WTC11 (cell line): ENCODE results near the gene IL12RB2.

ENCODE experiments used
- AFF4 ChIP-seq: sonication (generic); formaldehyde crosslinking; IDR thresholded peaks from 2 replicates; pipeline ENCODE4 v1.8.1; 2023; ENCODE audit warnings: mild to moderate bottlenecking, missing genetic modification reagents, borderline replicate concordance
- CTCF ChIP-seq: fragments of 200-600 bp; IDR thresholded peaks from 2 replicates; pipeline ENCODE4 v1.8.0; 2022; ENCODE audit warnings: antibody characterized with exemption
- IRF2 ChIP-seq: sonication (generic); formaldehyde crosslinking; IDR thresholded peaks from 2 replicates; pipeline ENCODE4 v1.8.0; 2022; ENCODE audit warnings: low read depth, missing genetic modification reagents, borderline replicate concordance
- NFE2L1 ChIP-seq: sonication (generic); formaldehyde crosslinking; IDR thresholded peaks from 2 replicates; pipeline ENCODE4 v1.8.1; 2023; ENCODE audit warnings: missing genetic modification reagents
- NR3C1 ChIP-seq: sonication (generic); formaldehyde crosslinking; conservative IDR thresholded peaks from 2 replicates; pipeline ENCODE4 v1.8.1; 2023; ENCODE audit warnings: low read depth, mild to moderate bottlenecking, missing genetic modification reagents
- PRDM15 ChIP-seq: sonication (generic); formaldehyde crosslinking; IDR thresholded peaks from 2 replicates; pipeline ENCODE4 v1.8.0; 2022; ENCODE audit warnings: missing genetic modification reagents
- SOX15 ChIP-seq: fragments of 250-450 bp; sonication (Bioruptor Pico); IDR thresholded peaks from 2 replicates; pipeline ENCODE4 v1.9.0; 2021; ENCODE audit warnings: mild to moderate bottlenecking
- TP53 ChIP-seq: sonication (generic); formaldehyde crosslinking; IDR thresholded peaks from 2 replicates; pipeline ENCODE4 v1.8.1; 2023; ENCODE audit warnings: mild to moderate bottlenecking, missing genetic modification reagents
- TF ChIP-seq, protein P1 (sequence below): sonication (generic); formaldehyde crosslinking; IDR thresholded peaks from 2 replicates; pipeline ENCODE4 v1.8.1; 2023; ENCODE audit warnings: mild to moderate bottlenecking, missing genetic modification reagents
- TF ChIP-seq, protein P2 (sequence below): sonication (generic); formaldehyde crosslinking; IDR thresholded peaks from 2 replicates; pipeline ENCODE4 v1.8.1; 2022; ENCODE audit warnings: mild to moderate bottlenecking, moderate library complexity, missing genetic modification reagents
- TF ChIP-seq, protein P3 (sequence below): sonication (generic); formaldehyde crosslinking; conservative IDR thresholded peaks from 2 replicates; pipeline ENCODE4 v1.8.1; 2022; ENCODE audit warnings: mild to moderate bottlenecking, missing genetic modification reagents
- TF ChIP-seq, protein P4 (sequence below): sonication (generic); formaldehyde crosslinking; IDR thresholded peaks from 2 replicates; pipeline ENCODE4 v1.8.1; 2022; ENCODE audit warnings: low read depth, missing genetic modification reagents, borderline replicate concordance
- TF ChIP-seq, protein P5 (sequence below): sonication (generic); formaldehyde crosslinking; IDR thresholded peaks from 2 replicates; pipeline ENCODE4 v1.8.0; 2022; ENCODE audit warnings: mild to moderate bottlenecking, missing genetic modification reagents

DNA sequence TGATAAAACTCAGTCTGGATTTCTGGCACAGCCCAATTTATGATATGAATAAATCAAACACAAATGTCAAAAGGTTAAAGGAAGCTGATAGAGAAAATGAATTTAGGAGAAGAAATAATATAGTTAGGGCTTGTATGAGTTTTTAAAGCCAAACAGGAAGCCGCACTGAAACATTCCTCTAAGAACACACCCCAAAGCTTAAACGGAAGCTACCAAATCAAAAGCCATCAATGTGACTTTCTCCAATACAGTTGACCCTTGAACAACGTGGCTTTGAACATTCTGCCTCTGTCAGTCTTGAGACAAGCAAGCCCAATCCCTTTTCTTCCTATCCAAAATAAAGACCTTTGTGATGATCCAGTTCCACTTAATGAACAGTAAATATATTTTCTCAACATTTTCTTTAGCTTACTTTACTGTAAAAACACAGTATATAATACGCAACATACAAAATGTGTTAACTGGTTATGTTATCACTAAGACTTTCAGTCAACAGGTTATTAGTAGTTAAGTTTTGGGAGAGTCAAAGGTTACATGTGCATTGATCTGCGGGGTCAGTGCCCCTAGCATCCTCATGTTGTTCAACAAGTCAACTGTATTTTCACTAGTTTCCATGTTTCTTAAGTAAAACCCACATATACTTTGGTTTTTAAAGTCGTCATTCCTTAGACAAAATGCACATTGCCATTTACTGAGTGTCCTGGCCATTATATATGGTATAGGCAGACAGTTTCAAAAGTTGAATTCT is 111.3 kb downstream of the IL12RB2 start:
- TF ChIP-seq NFE2L1 (no peak), CTCF (no peak), IRF2 (no peak), AFF4 (CRISPR knock-in tag) (no peak), SOX15 (CRISPR knock-in tag) (no peak), PRDM15 (CRISPR knock-in tag) (no peak), TP53 (no peak), NR3C1 (CRISPR knock-in tag) (no peak)
- TF ChIP-seq, protein P1, sequence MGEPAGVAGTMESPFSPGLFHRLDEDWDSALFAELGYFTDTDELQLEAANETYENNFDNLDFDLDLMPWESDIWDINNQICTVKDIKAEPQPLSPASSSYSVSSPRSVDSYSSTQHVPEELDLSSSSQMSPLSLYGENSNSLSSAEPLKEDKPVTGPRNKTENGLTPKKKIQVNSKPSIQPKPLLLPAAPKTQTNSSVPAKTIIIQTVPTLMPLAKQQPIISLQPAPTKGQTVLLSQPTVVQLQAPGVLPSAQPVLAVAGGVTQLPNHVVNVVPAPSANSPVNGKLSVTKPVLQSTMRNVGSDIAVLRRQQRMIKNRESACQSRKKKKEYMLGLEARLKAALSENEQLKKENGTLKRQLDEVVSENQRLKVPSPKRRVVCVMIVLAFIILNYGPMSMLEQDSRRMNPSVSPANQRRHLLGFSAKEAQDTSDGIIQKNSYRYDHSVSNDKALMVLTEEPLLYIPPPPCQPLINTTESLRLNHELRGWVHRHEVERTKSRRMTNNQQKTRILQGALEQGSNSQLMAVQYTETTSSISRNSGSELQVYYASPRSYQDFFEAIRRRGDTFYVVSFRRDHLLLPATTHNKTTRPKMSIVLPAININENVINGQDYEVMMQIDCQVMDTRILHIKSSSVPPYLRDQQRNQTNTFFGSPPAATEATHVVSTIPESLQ (CRISPR knock-in tag): no peak
- TF ChIP-seq, protein P2, sequence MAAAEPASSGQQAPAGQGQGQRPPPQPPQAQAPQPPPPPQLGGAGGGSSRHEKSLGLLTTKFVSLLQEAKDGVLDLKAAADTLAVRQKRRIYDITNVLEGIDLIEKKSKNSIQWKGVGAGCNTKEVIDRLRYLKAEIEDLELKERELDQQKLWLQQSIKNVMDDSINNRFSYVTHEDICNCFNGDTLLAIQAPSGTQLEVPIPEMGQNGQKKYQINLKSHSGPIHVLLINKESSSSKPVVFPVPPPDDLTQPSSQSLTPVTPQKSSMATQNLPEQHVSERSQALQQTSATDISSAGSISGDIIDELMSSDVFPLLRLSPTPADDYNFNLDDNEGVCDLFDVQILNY (CRISPR knock-in tag): no peak
- TF ChIP-seq, protein P3, sequence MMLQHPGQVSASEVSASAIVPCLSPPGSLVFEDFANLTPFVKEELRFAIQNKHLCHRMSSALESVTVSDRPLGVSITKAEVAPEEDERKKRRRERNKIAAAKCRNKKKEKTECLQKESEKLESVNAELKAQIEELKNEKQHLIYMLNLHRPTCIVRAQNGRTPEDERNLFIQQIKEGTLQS: no peak
- TF ChIP-seq, protein P4, sequence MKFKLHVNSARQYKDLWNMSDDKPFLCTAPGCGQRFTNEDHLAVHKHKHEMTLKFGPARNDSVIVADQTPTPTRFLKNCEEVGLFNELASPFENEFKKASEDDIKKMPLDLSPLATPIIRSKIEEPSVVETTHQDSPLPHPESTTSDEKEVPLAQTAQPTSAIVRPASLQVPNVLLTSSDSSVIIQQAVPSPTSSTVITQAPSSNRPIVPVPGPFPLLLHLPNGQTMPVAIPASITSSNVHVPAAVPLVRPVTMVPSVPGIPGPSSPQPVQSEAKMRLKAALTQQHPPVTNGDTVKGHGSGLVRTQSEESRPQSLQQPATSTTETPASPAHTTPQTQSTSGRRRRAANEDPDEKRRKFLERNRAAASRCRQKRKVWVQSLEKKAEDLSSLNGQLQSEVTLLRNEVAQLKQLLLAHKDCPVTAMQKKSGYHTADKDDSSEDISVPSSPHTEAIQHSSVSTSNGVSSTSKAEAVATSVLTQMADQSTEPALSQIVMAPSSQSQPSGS (CRISPR knock-in tag): no peak
- TF ChIP-seq, protein P5, sequence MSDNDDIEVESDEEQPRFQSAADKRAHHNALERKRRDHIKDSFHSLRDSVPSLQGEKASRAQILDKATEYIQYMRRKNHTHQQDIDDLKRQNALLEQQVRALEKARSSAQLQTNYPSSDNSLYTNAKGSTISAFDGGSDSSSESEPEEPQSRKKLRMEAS (CRISPR knock-in tag): no peak
